PC-3 (cell line): ENCODE data around the gene IFNL1. TPM values are rescaled to one million over a fixed set of nuclear protein-coding genes. Genes with fewer than 3 reads are reported as not detected.

ENCODE experiments used
- ATAC-seq: fragments of 200-7000 bp; cut with Tn5 transposase; 2 replicates; pipeline ENCODE4 v1.9.1; 2020; ENCODE audit warnings: mild to moderate bottlenecking, moderate library complexity
- Bru-seq: library from RNA; stranded (reverse); fragments of 400-500 nt; gene quantifications from one replicate; lab custom pipeline; 2021; lab: Mats Ljungman, UMichigan
- BruChase-seq, 2 experiments: library from RNA; stranded (reverse); fragments of 400-500 nt; gene quantifications; one replicate each; lab custom pipeline; 2021; lab: Mats Ljungman, UMichigan
- BruUV-seq: library from RNA; stranded (reverse); fragments of 400-500 nt; replicated peaks from 2 replicates; lab custom pipeline; 2021; lab: Mats Ljungman, UMichigan
- CTCF ChIA-PET: fragments of 300-600 bp; sonication (Branson Sonifier 250); formaldehyde crosslinking; loops from one replicate; lab custom pipeline; 2022; ENCODE audit warnings: antibody characterized with exemption; lab: Charles Lee
- POLR2A ChIA-PET: fragments of 300-600 bp; sonication (Branson Sonifier 250); formaldehyde crosslinking; loops from one replicate; lab custom pipeline; 2022; ENCODE audit warnings: antibody characterized with exemption; ENCODE audit not compliant: unreplicated experiment; lab: Charles Lee
- DNase-seq: peaks from one replicate; pipeline ENCODE4 v3.0.0-alpha.2; 2015
- H2AFZ ChIP-seq: fragments of 300-600 bp; sonication (generic); 2 replicates; pipeline ENCODE4 v1.6.0; 2016; ENCODE audit warnings: antibody characterized with exemption, low read length
- H3F3A ChIP-seq: fragments of 300-600 bp; sonication (generic); one replicate; pipeline ENCODE4 v1.6.0; 2017; ENCODE audit warnings: antibody characterized with exemption, low read length, control low read depth, mild to moderate bottlenecking; ENCODE audit not compliant: unreplicated experiment
- H3K27ac ChIP-seq: fragments of 300-600 bp; sonication (generic); 2 replicates; pipeline ENCODE4 v1.5.1; 2016; ENCODE audit warnings: mild to moderate bottlenecking, low read length
- H3K27me3 ChIP-seq: fragments of 300-600 bp; sonication (generic); 2 replicates; pipeline ENCODE4 v1.6.1; 2016; ENCODE audit warnings: low read length, mixed read lengths
- H3K36me3 ChIP-seq: fragments of 300-600 bp; sonication (generic); 2 replicates; pipeline ENCODE4 v1.6.1; 2016; ENCODE audit warnings: low read depth, mixed run types, low read length, mixed read lengths
- H3K4me1 ChIP-seq: fragments of 300-600 bp; sonication (generic); 2 replicates; pipeline ENCODE4 v1.5.1; 2016; ENCODE audit warnings: low read length; ENCODE audit not compliant: insufficient read depth
- H3K4me2 ChIP-seq: fragments of 300-600 bp; sonication (generic); 2 replicates; pipeline ENCODE4 v1.6.0; 2016; ENCODE audit warnings: low read length
- H3K4me3 ChIP-seq: fragments of 300-600 bp; sonication (generic); 2 replicates; pipeline ENCODE4 v1.5.1; 2016; ENCODE audit warnings: mild to moderate bottlenecking, low read length, mixed read lengths
- H3K79me2 ChIP-seq: fragments of 300-600 bp; sonication (generic); 2 replicates; pipeline ENCODE4 v1.6.1; 2017; ENCODE audit warnings: low read length, mixed read lengths
- H3K9ac ChIP-seq: fragments of 300-600 bp; sonication (generic); 2 replicates; pipeline ENCODE4 v1.6.0; 2016; ENCODE audit warnings: mild to moderate bottlenecking, low read length
- H3K9me2 ChIP-seq: fragments of 300-600 bp; sonication (generic); replicated peaks from 2 replicates; pipeline ENCODE4 v1.6.1; 2016; ENCODE audit warnings: mixed run types, low read length, mixed read lengths
- H3K9me3 ChIP-seq: fragments of 300-600 bp; sonication (generic); 2 replicates; pipeline ENCODE4 v1.6.1; 2016; ENCODE audit warnings: low read length, mixed read lengths
- H4K20me1 ChIP-seq: fragments of 300-600 bp; sonication (generic); 2 replicates; pipeline ENCODE4 v1.6.1; 2016; ENCODE audit warnings: low read length, mixed read lengths
- CTCF ChIP-seq: fragments of 300-600 bp; sonication (generic); conservative IDR thresholded peaks from 2 replicates; pipeline ENCODE4 v1.5.1; 2017; ENCODE audit warnings: antibody characterized with exemption, low read depth, mild to moderate bottlenecking, low read length
- EZH2 ChIP-seq: fragments of 300-600 bp; sonication (generic); IDR thresholded peaks from one replicate; pipeline ENCODE4 v1.6.1; 2017; ENCODE audit warnings: antibody characterized with exemption, mild to moderate bottlenecking, low read length; ENCODE audit not compliant: unreplicated experiment
- EZH2phosphoT487 ChIP-seq: fragments of 300-600 bp; sonication (generic); IDR thresholded peaks from 2 replicates; pipeline ENCODE4 v1.6.1; 2018; ENCODE audit warnings: mild to moderate bottlenecking, antibody characterized with exemption, low read length, borderline replicate concordance
- intact Hi-C: fragments of 100-400 bp; cut with micrococcal nuclease; formaldehyde crosslinking; loops from 2 replicates; pipeline ENCODE4 v1.9.0; 2023
- long read RNA-seq: library from polyadenylated mRNA; unstranded; transcript quantifications from one replicate; pipeline ENCODE4 v2.0.0, GENCODE V29; 2021; ENCODE audit not compliant: unreplicated experiment
- total RNA-seq: library from RNA; depleted of rRNA; stranded (reverse); fragments of >200 nt; gene quantifications from 2 replicates; pipeline ENCODE4 v1.2.3, GENCODE V29; 2014; rRNA removed

IFNL1 gene
- total RNA-seq (not detected in 2 replicates), Bru-seq, nascent RNA (not detected), BruChase-seq, experiment 1, labeled RNA remaining after a 6-hour chase (not detected), BruChase-seq, experiment 2, labeled RNA remaining after a 2-hour chase (not detected)
- long read RNA-seq = 0 reads

GRCh38 chr19:39296055-39296645, at the start of gene IFNL1:
Gene IFNL1, plus strand, starts transcription at chr19:39296407. Its CDS starts 15 bp downstream, at chr19:39296422.
- Histone ChIP-seq H3F3A (no peaks in the 10 kb centered on the region), H3K9me3 (no peaks in the 10 kb centered on the region), H4K20me1 (no peaks in the 10 kb centered on the region), H3K4me2 (no peak within 1 kb of the TSS), H3K4me3 (no peak within 1 kb of the TSS), H3K27me3 (no peaks in the 10 kb centered on the region), H3K79me2 (no peaks in the 10 kb centered on the region), H3K9ac (no peak within 1 kb of the TSS), H3K4me1 (no peaks in the 10 kb centered on the region), H3K36me3 (no peaks in the 10 kb centered on the region), H2AFZ (no peak within 1 kb of the TSS), H3K27ac (no peak within 1 kb of the TSS), H3K9me2 (no peaks in the 10 kb centered on the region)
- CTCF ChIA-PET = no interaction called here
- TF ChIP-seq EZH2 (no peak), EZH2phosphoT487 (no peak), CTCF (no peak)
- POLR2A ChIA-PET = no interaction called here
- intact Hi-C loops = no loop called here
- BruUV-seq = no TSS peak
- no peak for ATAC-seq
- no peak for DNase-seq

- Histone ChIP-seq H3K4me2 (no peak overlapping the region), H3K9ac (no peak overlapping the region), H3K36me3 (no peaks in the 10 kb centered on the region), H3K27ac (no peak overlapping the region), H3K79me2 (no peaks in the 10 kb centered on the region), H2AFZ (no peak overlapping the region), H3K9me2 (no peaks in the 10 kb centered on the region), H4K20me1 (no peaks in the 10 kb centered on the region), H3F3A (no peaks in the 10 kb centered on the region), H3K27me3 (no peaks in the 10 kb centered on the region), H3K9me3 (no peaks in the 10 kb centered on the region), H3K4me3 (no peak overlapping the region), H3K4me1 (no peaks in the 10 kb centered on the region)
- POLR2A ChIA-PET = no interaction called here
- intact Hi-C loops = no loop called here
- CTCF ChIA-PET = no interaction called here
- BruUV-seq = no TSS peak
- ATAC-seq = no peak
- DNase-seq = no peak
- TF ChIP-seq CTCF (no peak), EZH2 (no peak), EZH2phosphoT487 (no peak)
Measured at GRCh38 chr19:39246951-39247669, 49.1 kb upstream of the IFNL1 start.
